ENCODE results near the gene LRRC8E.
"Not testable (repeated sequence)": the region's sequence is repeated elsewhere in the genome, so short reads cannot be mapped to it uniquely, and the experiment has no call there.

LRRC8E gene

GRCh38 chr19:7916955-7917266, 28.6 kb downstream of the LRRC8E start:
- in situ Hi-C loops (cut with HindIII; ENCODE audit: low sequenced_read_pairs), result no loop called here

GRCh38 chr19:7917267-7918061, 29.2 kb downstream of the LRRC8E start:
- in situ Hi-C loops (cut with HindIII; ENCODE audit: low sequenced_read_pairs), result no loop called here

GRCh38 chr19:7918062-7918614, 29.8 kb downstream of the LRRC8E start:
- in situ Hi-C loops (cut with HindIII; ENCODE audit: low sequenced_read_pairs), result not testable (repeated sequence)

GRCh38 chr19:7918615-7919421, 30.5 kb downstream of the LRRC8E start:
- in situ Hi-C loops (cut with HindIII; ENCODE audit: low sequenced_read_pairs), result no loop called here

- in situ Hi-C loops (cut with HindIII; ENCODE audit: low sequenced_read_pairs), result no loop called here
Measured at GRCh38 chr19:7919610-7920518, 31.6 kb downstream of the LRRC8E start, which contains the start of gene SNAPC2. Gene SNAPC2, plus strand, starts transcription at chr19:7920338. Its CDS starts 29 bp downstream, at chr19:7920367.

- in situ Hi-C loops (cut with HindIII; ENCODE audit: low sequenced_read_pairs), result no loop called here
Measured at GRCh38 chr19:7920519-7921301, 32.4 kb downstream of the LRRC8E start.

GRCh38 chr19:7921302-7921966, 33.1 kb downstream of the LRRC8E start:
- in situ Hi-C loops (cut with HindIII; ENCODE audit: low sequenced_read_pairs), result no loop called here

- in situ Hi-C loops (cut with HindIII; ENCODE audit: low sequenced_read_pairs), result no loop called here
Measured at GRCh38 chr19:7921967-7922835, 33.9 kb downstream of the LRRC8E start.

- in situ Hi-C loops (cut with HindIII; ENCODE audit: low sequenced_read_pairs), result no loop called here
Measured at GRCh38 chr19:7922836-7923195, 34.5 kb downstream of the LRRC8E start.

- in situ Hi-C loops (cut with HindIII; ENCODE audit: low sequenced_read_pairs), result no loop called here
Measured at GRCh38 chr19:7923295-7924191, 35.2 kb downstream of the LRRC8E start.

- in situ Hi-C loops (cut with HindIII; ENCODE audit: low sequenced_read_pairs), result no loop called here
Measured at GRCh38 chr19:7924241-7924640, 35.9 kb downstream of the LRRC8E start.

GRCh38 chr19:7924651-7925170, 36.4 kb downstream of the LRRC8E start:
- in situ Hi-C loops (cut with HindIII; ENCODE audit: low sequenced_read_pairs), result no loop called here

GRCh38 chr19:7925171-7925851, 37.0 kb downstream of the LRRC8E start:
- in situ Hi-C loops (cut with HindIII; ENCODE audit: low sequenced_read_pairs), result no loop called here

GRCh38 chr19:7926021-7926726, 37.9 kb downstream of the LRRC8E start, which contains the start of gene CTXN1:
Gene CTXN1, minus strand, starts transcription at chr19:7926135. Its CDS starts 597 bp downstream, at chr19:7925538.
- in situ Hi-C loops (cut with HindIII; ENCODE audit: low sequenced_read_pairs), result no loop called here

GRCh38 chr19:7926727-7927604, 38.7 kb downstream of the LRRC8E start:
- in situ Hi-C loops (cut with HindIII; ENCODE audit: low sequenced_read_pairs), result no loop called here
